ENCODE measurements around the gene PLAGL2.

DNA sequence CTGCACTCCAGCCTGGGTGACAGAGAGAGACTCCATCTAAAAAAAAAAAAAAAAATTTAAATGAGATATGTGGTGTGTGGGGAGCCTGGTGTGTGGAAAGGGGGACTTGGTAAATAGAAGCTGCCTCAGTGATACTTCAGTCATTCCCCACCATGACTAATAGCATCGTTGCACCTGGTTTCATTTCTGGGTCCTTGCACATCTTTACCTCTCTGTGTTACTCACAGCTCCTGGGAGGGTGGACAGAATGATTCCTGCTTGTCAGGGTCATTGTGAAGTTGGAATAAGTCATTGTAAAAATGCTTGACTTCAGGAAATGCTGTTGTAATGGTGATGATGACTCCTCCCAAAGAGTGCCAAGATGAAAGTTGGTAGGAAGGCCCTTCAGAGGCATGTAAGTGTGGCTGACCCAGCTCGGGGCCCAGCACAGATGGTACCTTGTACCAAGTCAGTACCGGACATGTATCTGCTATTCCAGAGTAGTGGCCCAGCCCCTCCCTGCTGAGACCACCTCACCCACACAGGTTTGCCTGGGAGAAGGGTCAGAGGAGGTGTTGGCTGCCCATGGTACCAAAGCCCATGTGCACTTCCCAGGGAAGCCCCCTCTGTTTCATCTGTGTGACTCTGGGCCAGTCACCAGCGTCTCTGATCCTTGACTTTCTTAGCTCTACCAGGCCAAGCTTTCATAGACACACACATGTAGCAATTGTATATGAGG lies 48.4 kb downstream of the PLAGL2 start:
- no peak for TF ChIP-seq CTCF (conservative IDR thresholded peaks at IDR 0.05 in 1 of 2, IDR thresholded peaks at IDR 0.05 in 1 of 2; ENCODE audit: low read depth in 1 of 2, low read length in 2 of 2)
- no peak for TF ChIP-seq EZH2 (IDR thresholded peaks at IDR 0.05; ENCODE audit: low read length, missing control alignments)

Data from fibroblast of lung (primary cell).